Posterior vena cava (tissue), 2 donors: ENCODE results near the gene SIK3. TPM values are rescaled to one million over a fixed set of nuclear protein-coding genes. Genes with fewer than 3 reads are reported as not detected.

Experiments
- DNase-seq: peaks from one replicate; pipeline ENCODE4 v3.0.0-alpha.2; 2020; ENCODE audit warnings: low spot score
- intact Hi-C, 2 donors: fragments of 100-400 bp; cut with DNase I; formaldehyde crosslinking; loops; one replicate each; pipeline versions ENCODE4 v1.14.1 to v1.14.2; 2022 to 2023
- total RNA-seq, 2 donors: library from RNA; stranded (reverse); fragmentation: NEBNext Ultra II Directional; extraction: Animal tissue kit (Norgen Biotek cat#: 25700); gene quantifications; one replicate each; pipeline ENCODE4 v1.2.1, GENCODE V29; 2021
- donor health status: DM: yes; HTN: yes; CAD: no.
- donor health status: DM: yes; HTN: yes; CAD: no.

SIK3 gene
- total RNA-seq, 2 donors from 2014 or later: 43.8 to 53.4 TPM

DNA sequence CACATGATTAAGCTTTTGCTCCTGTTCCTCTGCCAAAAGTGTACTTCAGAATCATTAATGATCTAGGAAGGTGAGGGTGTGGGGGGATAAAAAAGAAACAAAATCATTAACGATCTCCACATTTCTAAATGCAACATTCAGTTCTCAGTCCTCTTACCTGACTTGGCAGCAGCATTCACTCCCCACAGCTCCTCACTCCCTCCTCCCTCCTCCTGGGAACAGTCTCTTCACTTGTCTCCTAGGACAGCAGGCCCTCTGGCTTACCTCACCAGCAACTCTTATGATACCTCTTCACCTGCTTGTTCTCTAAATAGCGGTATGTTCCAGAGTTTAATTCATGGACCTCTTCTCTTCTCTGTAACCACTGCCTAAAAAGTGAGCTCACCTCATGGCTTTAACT lies 204.3 kb downstream of the SIK3 start:
- intact Hi-C loops: loop anchor here in 1 of 2 donors (5.0 kb wide), 1 partner anchor 208 kb away; no protein-coding TSS in a partner anchor
- no peak for DNase-seq

DNA sequence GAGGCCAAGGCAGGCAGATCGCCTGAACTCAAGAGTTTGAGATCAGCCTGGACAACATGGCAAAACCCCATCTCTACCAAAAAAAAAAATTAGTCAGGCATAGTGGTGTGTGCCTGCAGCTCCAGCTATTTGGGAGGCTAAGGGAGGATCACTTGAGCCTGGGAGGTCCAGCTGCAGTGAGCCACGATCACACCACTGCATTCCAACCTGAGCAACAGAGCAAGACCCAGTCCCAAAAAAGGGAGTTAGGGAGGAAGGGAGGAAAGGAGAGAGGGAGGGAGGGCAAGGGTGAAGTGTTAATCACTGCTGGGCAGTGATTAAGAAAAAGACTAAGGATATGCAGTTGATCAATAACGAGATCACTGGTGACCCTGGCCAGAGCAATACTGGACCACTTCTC lies 204.8 kb downstream of the SIK3 start:
- DNase-seq: no peak
- intact Hi-C loops: loop anchor here in 1 of 2 donors (5.0 kb wide), 1 partner anchor 209 kb away; no protein-coding TSS in a partner anchor

DNA sequence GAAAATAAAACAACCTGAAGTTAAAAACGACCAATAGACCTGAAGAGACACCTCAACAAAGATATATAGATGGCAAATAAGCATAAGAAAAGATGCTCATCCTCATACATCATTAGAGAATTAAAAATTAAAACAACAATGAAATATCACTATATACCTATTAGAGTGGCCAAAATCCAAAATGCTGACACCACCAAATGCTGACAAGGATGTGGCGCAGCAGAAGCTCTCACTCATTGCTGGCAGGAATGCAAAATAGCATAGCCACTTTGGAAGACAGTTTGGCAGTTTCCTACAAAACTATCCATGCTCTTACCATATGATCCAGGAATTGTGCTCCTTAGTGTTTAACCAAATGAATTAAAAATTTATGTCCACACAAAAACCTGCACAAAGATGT lies 205.9 kb downstream of the SIK3 start:
- intact Hi-C loops: loop anchor here in 1 of 2 donors (5.0 kb wide), 1 partner anchor 210 kb away; no protein-coding TSS in a partner anchor

DNA sequence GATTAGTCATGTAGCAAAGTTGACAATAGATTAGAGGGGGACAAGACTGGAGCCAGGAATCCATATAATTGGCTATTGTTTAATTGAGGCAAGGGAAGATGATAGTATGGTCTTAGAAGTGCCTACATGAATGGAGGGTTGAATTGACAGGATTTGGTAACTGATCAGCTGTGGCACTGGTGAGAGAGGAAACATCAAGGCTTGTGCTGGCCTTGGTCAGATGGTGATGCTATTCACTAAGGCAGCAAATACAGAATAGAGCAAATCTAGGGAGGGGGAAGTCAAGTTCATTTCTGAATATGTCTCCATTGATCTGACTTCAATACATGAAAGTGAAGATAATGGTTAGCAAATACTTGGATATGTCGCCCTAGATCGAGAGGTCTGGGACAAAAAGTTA lies 206.5 kb downstream of the SIK3 start:
- no peak for DNase-seq
- intact Hi-C loops: loop anchor here in 1 of 2 donors (5.0 kb wide), 1 partner anchor 211 kb away; no protein-coding TSS in a partner anchor

More for the DNA sequence above, 205.9 kb downstream of the SIK3 start:
- DNase-seq: no peak

DNA sequence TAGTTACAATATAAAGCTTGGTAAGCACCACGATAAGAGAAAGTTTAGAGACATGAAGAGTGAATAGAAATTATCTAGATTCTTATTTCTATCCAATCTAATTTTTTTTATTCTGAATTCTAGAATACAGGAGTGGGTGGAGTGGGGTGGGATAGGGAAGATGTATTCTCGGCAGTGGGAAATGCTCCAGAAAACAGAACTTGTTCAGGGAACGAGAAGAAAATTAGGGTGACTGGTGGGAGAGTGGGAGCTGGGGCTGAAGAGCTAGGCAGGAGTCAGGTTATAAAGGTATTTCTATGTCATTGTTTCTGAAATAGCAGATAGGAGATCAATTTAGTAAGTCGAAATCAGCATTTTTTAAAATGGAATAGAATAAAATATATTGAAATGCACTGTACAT lies 207.6 kb downstream of the SIK3 start:
- DNase-seq: no peak
- intact Hi-C loops: loop anchor here in 1 of 2 donors (5.0 kb wide), 1 partner anchor 212 kb away; no protein-coding TSS in a partner anchor

DNA sequence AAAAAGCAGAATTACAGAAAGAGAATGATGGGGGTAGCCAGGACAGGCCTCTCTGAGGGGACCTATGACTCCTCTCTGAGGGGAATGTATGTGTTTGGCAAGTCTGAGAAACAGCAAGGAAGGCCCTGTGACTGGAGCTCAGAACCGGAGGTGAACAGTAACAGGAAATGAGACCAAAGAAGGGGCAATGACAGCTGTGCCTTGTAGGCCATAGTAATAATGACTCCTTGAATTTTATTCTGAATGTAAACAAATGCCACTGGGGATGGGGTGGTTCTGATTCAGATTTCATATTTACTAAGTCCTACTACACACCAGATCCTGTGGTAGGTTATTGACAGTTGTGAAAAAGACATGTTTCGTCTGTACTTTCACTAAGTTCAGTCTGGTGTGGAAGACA lies 208.0 kb downstream of the SIK3 start:
- no peak for DNase-seq
- intact Hi-C loops: loop anchor here in 1 of 2 donors (5.0 kb wide), 1 partner anchor 212 kb away; no protein-coding TSS in a partner anchor

DNA sequence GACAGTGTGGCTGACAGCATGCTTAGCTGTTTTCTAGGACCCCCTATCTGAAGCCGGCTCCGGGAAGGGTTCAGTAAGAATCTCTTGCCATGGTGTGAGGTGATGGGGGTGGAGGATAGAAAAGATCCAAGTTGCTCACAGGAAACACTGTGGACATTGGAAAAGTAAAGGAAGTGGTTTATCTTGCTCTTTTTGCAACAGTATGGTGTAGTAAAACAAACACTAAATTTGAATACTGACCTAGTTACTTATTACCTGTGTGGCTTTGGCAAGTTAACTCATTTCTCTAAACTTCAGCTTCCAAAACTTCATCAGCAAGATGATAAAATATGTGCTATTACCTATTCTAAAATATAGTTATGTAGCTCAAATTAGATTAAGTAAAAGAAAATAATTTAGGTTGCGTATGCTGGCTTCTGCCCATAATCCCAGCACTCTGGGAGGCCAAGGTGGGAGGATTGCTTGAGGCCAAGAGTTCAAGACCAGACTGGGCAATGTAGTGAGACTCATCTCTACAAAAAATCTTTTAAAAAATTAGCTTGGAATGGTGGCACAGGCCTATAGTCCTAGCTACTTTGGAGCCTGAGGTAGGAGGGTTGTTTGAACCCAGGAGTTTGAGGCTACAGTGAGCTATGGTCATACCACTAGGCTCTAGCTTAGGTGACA lies 209.2 kb downstream of the SIK3 start:
- DNase-seq: no peak
- intact Hi-C loops: loop anchor here in 1 of 2 donors (5.0 kb wide), 1 partner anchor 213 kb away; no protein-coding TSS in a partner anchor

DNA sequence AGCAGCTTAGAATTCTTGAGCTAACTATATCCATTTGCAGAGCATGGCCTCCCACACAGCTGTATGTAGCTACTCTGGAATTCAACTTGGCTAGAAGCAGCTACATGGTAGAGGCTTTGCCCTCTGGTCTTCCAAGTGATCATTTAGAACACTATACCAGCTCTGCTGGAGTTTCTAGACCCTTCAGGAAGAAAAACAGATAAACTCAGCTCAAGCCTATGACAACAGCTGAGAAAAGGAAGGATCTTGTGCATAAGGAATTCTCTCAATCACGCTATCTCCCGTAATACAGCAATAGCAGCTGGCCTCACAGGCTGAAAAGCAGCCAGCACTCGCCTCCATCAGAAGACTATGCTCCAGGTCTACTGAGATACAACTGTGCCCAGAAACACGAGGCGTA lies 210.2 kb downstream of the SIK3 start:
- intact Hi-C loops: loop anchor here in 1 of 2 donors (5.0 kb wide), 1 partner anchor 214 kb away; no protein-coding TSS in a partner anchor
- no peak for DNase-seq

DNA sequence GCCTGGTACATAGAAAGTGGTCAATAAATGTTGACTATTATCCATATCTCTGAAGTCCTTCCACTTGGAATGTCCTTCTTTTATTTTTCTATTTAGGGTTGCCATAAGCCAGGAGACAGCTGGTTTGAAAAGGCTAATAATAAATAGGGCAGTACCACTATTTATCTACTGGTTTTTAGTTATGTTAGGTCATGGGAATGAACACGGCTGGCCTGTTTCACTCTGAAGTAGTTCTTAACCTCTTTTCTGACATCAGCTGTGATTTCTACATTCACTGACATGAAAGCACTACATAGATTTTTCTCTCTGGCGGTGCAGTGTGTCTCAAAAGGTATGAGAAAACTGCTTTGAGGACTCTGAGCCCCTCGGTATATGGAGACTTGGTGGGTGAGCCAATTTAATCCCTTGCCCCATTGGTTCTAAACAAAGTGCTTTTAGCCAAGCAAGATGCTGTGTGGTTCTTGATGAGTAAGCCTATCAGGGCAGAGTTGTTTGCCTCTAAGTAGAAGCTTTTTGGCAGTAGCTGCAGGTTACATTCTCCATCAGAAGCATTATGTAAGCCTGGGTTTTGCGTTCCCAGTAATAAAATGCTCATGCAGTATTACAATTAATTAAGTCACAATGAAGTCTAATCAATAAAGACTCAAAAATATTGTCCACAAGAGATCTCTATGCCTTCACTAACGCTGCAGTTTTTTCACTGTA lies 212.1 kb downstream of the SIK3 start:
- no peak for DNase-seq
- intact Hi-C loops: loop anchor here in 1 of 2 donors (5.0 kb wide), 1 partner anchor 216 kb away; no protein-coding TSS in a partner anchor

DNA sequence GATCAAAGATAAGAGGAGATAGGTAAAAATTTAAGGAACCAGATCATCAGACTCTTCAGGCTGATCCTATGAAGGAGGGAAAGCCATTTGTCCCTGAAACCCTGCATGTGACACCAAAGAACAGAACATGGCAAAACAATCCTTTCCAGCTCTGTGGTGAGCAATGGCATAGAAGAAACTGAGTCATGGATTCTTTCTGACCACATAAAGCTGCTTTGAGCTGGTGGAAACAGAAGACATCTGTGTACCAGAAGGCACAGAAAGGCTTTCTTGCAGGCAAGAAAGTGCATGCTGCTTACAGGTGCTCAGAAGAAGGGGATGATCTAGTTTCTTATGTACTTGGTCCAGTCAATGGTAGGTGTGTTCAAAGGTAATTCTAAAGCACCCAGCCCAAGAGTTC lies 215.8 kb downstream of the SIK3 start:
- intact Hi-C loops: no loop called here
- DNase-seq: no peak

DNA sequence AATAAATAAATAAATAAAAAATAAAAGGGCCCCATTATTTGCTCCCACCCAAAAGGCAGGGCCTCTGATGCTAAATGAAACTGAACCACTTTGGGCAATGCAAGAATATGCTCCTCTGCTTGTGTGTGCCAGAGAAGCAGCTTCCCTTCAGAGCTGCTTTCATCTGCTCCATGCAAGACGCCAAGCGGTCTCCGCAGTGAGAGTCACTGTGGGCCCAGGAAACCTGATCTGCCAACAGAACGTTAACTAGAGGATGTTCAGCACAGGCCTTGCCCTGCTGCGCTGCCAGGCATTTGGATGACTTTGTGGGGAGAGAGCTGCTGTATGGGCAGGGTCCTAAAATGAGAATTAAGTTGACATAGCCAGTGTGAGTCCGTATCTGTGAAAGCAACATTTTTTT lies 217.1 kb downstream of the SIK3 start:
- intact Hi-C loops: no loop called here
- no peak for DNase-seq

DNA sequence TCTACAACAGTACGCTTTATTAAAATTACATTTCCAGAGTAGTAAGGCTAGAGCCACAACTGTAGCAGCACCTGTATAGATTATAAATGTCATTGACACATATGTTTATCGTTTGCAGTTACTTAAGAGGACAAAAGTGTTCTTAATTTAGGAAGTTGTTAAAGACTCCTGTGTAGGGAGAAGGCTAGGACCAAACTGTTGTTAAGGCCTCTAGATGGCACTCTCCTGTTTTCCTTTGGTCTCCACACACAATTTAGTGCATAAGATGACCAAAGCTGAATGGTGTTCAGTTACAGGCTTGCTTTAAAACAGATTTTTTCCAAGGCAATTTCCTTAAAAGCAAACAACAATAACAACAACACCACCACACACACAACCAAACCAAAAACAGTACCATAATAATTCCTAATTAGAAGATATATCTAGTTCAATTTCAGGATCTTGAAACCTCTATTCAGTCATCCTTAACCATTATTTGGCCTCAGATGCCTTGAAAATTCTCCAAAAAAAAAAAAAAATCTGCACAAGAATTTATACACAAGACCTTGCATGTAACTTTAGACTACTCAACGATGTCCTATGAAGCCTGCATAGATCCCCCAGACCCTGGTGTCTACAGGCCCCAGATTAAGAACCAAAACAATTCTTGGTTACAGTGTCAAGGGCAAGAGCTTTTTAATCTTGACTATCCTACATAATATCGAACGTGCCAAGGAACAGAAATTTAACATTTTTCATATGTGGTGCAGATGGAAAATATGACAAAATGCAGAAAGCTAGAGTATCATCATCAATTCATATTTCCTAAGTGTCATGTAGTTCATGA lies 218.2 kb downstream of the SIK3 start:
- intact Hi-C loops: loop anchor here in 1 of 2 donors (5.0 kb wide), 1 partner anchor 227 kb away; no protein-coding TSS in a partner anchor

DNA sequence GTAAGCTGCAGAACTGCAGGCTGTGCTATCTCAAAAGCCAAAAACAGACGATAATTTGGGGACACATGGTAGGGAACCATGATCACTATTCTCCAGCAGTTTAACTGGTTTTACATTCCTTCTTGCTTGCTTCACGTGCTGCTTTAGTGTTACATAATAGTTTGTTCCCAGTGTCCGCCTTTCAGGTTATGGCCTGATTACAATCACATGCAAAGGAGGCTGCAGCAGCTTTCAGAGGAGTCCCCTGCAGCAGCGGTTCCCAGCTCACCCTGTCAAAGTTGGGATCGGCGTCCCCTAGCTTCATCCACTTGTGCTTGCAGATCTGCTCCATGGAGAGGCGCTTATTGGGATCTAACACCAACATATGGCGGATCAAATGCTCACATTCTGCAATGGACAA lies 221.6 kb downstream of the SIK3 start:
- intact Hi-C loops: loop anchor here in 1 of 2 donors (5.0 kb wide), 1 partner anchor 231 kb away; no protein-coding TSS in a partner anchor
- DNase-seq: no peak

More for the DNA sequence above, 218.2 kb downstream of the SIK3 start:
- DNase-seq: no peak

DNA sequence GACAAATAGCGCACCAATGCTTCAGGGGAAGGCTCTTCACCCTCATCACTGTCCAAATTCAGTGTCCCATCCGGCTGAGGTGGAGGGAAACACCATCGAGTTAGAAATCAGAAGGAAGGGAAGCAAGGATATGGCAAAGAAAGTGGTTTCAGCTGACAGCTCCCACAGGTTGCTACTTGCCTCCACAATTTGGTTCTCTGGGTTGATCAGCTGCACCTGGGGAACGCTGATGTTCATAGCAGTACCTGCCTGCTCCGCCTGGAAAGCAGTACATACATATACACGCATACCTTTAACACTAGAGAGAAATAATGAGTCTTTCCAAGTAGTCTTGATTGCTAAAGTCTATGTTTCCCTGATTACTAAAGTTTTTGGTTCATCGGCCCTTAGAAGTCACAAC lies 223.0 kb downstream of the SIK3 start:
- intact Hi-C loops: loop anchor here in 1 of 2 donors (5.0 kb wide), 1 partner anchor 232 kb away; no protein-coding TSS in a partner anchor
- DNase-seq: no peak

DNA sequence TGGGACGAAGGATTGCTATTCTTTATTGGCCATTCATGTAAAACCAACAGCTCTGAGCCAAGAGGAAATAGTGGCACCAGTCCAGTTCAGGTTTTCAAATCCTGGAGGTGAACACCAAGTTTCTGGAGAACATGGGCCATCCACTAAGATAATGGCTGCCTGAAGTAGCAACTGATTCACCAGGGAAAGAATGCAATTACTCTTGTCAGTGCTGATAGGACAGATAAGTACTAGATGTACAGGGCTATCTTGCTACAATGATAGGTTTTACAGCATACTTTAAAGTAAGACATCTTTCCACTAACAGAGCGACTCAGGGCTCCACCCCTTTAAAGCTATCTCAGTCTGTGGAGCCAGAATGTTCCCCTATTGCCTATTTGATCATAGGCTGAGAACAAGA lies 224.0 kb downstream of the SIK3 start:
- no peak for DNase-seq
- intact Hi-C loops: no loop called here

DNA sequence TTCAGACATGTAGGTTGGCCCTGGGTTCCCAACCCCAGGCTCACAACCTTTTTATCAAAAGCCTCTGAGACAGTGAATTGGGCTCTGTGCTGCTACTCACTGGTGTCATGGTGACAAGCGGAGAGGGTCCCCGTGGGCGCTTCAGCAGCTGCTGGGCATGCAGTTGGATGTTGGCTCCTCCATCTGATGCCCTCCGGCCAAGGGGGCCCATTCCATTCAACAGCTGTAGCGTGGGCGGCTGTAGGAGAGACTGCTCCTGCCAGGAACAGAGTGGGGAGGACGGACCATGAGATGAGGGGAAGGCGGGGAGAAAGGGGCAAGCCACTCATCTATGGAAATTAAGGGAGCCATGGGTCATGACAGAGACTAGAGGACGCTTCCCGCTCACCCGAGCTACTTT lies 224.8 kb downstream of the SIK3 start:
- no peak for DNase-seq
- intact Hi-C loops: no loop called here

DNA sequence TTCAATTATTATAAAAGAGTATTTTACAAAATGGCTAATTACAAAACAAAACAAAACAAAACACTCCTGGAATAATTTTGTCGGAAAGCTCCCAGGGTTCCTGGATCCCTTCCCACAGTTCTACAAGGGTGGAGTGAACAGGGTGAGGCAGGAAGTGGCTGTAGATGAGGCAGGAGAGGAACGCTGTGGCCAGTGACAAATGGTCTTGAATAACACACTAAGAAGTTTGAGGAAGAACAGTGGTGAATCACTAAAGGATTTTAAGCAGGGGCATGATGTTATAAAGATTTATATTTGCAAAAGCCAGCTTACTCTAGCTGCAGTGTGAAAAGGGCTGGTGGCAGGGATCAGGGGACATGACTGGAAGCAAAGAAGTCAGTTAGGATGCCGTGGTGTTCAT lies 227.0 kb downstream of the SIK3 start:
- intact Hi-C loops: no loop called here

DNA sequence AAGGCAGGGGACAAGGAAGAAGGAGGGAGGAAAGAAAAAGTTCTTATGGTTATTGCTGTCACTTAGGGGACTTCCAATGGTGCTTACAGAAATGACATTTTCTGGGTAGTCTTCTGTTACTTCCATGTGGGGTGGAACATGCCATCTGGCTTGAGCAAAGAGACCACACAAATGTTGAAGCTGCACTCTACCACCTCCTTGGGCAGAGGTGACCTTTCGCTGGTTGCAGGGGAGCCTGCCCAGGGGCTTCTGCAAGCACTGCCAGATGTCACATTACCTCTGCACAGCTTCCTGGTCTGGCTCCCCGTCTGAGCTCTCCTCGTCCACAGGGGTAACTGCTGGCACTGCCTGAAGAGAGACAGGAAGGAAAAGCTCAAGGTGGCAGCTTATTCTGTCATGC lies 228.2 kb downstream of the SIK3 start:
- intact Hi-C loops: no loop called here
- no peak for DNase-seq

More for the DNA sequence above, 227.0 kb downstream of the SIK3 start:
- DNase-seq: no peak

DNA sequence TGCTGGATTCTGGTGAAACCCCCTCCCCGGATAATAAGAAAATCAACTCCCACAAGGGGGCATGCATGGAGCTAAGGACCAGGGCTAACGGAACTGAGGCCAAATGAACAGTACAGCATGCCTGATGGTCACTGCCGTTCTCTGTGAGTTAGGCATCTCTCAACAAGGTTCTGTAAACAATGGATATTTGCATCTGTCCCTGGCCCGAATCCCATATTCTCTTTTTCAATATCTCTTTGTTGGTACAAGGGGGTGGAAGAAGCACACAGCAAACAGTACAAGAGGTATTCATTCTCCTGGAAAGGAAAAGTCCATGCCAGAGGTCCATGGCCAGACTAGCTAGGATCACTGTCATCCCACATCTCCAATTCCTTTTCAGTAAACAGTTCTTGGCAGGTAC lies 228.6 kb downstream of the SIK3 start:
- DNase-seq: no peak
- intact Hi-C loops: no loop called here
